ENCODE measurements around the gene HAS3. TPM values are rescaled to one million over a fixed set of nuclear protein-coding genes. Genes with fewer than 3 reads are reported as not detected.

Gene HAS3
- total and polyA plus RNA-seq, 4 donors = 0.09 to 0.75 (median 0.26) TPM

GRCh38 chr16:69132424-69133252 is 27.2 kb downstream of the HAS3 start, which contains the start of the genes CHTF8 and UTP4:
CHTF8 (minus strand) TSS chr16:69132588; CDS start chr16:69121458, 11,130 bp downstream.
UTP4 (plus strand) TSS chr16:69132649; CDS start chr16:69133460, 811 bp downstream.
- peaks cover 0 to 31% (median 16%) of the 10 kb centered on the region in 4 donors for H3K4me1 ChIP-seq (ENCODE audit: control insufficient read depth in 4 of 4, insufficient read depth in 4 of 4, low read length in 3 of 4)
- WGBS = under 1% methylated on average over 78 of the region's 78 CpGs
- H3K9me3 ChIP-seq (ENCODE audit: control insufficient read depth in 4 of 4, low read length in 3 of 4) = no peaks in the 10 kb centered on the region
- TF ChIP-seq GABPA (IDR thresholded peaks at IDR 0.05 in 1 of 2, conservative IDR thresholded peaks at IDR 0.05 in 1 of 2) (peak; percentile 66 to 90), ZBTB33 (IDR thresholded peaks at IDR 0.05) (no peak)
- TF ChIP-seq, protein P1, sequence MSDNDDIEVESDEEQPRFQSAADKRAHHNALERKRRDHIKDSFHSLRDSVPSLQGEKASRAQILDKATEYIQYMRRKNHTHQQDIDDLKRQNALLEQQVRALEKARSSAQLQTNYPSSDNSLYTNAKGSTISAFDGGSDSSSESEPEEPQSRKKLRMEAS (IDR thresholded peaks at IDR 0.05) = peak; percentile 54
- H3K36me3 ChIP-seq (ENCODE audit: control insufficient read depth in 4 of 4, insufficient read depth in 3 of 4, low read depth in 1 of 4, low read length in 3 of 4) = peaks cover 0 to 9% (median 6%) of the 10 kb centered on the region in 4 donors
- H3K27me3 ChIP-seq (ENCODE audit: control insufficient read depth in 4 of 4, insufficient read depth in 4 of 4, low read length in 3 of 4) = no peaks in the 10 kb centered on the region
- peak within 1 kb of the TSS; percentile 79 to 85 for H3K9ac ChIP-seq (ENCODE audit: low read depth in 1 of 2, low read length in 2 of 2)
- DNase-seq (ENCODE audit: low spot score) = peak; percentile 85
- H3K27ac ChIP-seq (ENCODE audit: low read depth in 1 of 2, low read length in 2 of 2) = peak within 1 kb of the TSS; percentile 86
- peak within 1 kb of the TSS; percentile 90 to 99 (median 93) for H3K4me3 ChIP-seq (ENCODE audit: low read depth in 1 of 3, low read length in 3 of 3)

DNA sequence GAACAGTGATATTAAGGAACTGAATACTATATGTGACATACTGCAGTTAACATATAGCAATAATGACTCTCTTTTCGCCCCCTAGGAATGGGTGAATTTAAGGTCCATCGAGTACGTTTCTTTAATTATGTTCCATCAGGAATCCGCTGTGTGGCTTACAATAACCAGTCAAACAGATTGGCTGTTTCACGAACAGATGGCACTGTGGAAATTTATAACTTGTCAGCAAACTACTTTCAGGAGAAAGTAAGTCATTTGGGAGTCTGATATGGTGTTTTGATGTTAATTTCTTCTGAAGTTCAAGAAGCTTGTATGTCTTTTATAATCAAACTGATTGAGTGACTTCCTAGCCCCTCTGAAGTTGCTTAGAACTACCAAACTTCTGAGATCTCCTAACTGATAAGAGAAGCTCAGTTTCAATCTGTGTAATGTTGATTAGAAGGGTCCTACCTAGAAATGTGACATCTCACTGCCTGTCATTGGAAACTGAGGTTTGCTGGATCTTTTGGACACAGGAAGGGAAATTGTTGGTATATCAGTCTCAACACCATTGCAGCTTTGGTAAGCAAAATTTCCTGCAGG is 28.0 kb downstream of the HAS3 start:
- Histone ChIP-seq H3K4me1 (ENCODE audit: control insufficient read depth in 4 of 4, insufficient read depth in 4 of 4, low read length in 3 of 4) (peaks cover 0 to 26% (median 16%) of the 10 kb centered on the region in 4 donors), H3K36me3 (ENCODE audit: control insufficient read depth in 4 of 4, insufficient read depth in 3 of 4, low read depth in 1 of 4, low read length in 3 of 4) (peaks cover 3 to 17% (median 12%) of the 10 kb centered on the region in 4 donors), H3K9me3 (ENCODE audit: control insufficient read depth in 4 of 4, low read length in 3 of 4) (no peaks in the 10 kb centered on the region), H3K4me3 (ENCODE audit: low read depth in 1 of 3, low read length in 3 of 3) (peak overlapping the region; percentile 79 to 93 (median 85)), H3K9ac (ENCODE audit: low read depth in 1 of 2, low read length in 2 of 2) (peak overlapping the region; percentile 49 to 79), H3K27me3 (ENCODE audit: control insufficient read depth in 4 of 4, insufficient read depth in 4 of 4, low read length in 3 of 4) (no peaks in the 10 kb centered on the region), H3K27ac (ENCODE audit: low read depth in 1 of 2, low read length in 2 of 2) (no peak overlapping the region)
- no peak for TF ChIP-seq FOXA2 (IDR thresholded peaks at IDR 0.05)
- TF ChIP-seq SP1 (IDR thresholded peaks at IDR 0.05) = no peak
- TF ChIP-seq, protein P2, sequence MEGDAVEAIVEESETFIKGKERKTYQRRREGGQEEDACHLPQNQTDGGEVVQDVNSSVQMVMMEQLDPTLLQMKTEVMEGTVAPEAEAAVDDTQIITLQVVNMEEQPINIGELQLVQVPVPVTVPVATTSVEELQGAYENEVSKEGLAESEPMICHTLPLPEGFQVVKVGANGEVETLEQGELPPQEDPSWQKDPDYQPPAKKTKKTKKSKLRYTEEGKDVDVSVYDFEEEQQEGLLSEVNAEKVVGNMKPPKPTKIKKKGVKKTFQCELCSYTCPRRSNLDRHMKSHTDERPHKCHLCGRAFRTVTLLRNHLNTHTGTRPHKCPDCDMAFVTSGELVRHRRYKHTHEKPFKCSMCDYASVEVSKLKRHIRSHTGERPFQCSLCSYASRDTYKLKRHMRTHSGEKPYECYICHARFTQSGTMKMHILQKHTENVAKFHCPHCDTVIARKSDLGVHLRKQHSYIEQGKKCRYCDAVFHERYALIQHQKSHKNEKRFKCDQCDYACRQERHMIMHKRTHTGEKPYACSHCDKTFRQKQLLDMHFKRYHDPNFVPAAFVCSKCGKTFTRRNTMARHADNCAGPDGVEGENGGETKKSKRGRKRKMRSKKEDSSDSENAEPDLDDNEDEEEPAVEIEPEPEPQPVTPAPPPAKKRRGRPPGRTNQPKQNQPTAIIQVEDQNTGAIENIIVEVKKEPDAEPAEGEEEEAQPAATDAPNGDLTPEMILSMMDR (IDR thresholded peaks at IDR 0.05; ENCODE audit: low read depth, low read length, missing input control) = no peak
- TF ChIP-seq, protein P3, sequence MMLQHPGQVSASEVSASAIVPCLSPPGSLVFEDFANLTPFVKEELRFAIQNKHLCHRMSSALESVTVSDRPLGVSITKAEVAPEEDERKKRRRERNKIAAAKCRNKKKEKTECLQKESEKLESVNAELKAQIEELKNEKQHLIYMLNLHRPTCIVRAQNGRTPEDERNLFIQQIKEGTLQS (IDR thresholded peaks at IDR 0.05) = no peak
- TF ChIP-seq TAF1 (conservative IDR thresholded peaks at IDR 0.05) = no peak
- TF ChIP-seq FOXA1 (IDR thresholded peaks at IDR 0.05) = no peak
- TF ChIP-seq HNF4G (IDR thresholded peaks at IDR 0.05) = no peak
- 60% methylated on average over 5 of the region's 5 CpGs for WGBS
- no peak for DNase-seq (ENCODE audit: low spot score)

DNA sequence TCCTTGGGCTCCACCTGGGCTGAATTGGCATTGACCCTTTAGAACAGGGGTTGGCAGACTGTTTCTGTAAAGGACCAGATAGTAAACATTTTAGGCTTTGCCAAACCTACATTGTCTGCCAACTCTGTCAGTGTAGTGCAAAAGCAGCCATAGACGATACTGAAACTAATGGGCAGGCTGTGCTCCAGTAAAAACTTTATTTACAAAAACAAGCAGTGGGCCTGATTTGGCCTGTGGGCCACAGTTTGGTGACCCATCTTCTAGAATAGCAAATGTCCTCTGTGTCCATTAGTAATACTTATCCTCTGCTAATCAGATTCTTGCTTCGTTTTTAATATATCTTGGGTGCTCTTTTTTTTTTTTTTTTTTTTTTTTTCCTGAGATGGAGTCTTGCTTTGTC is 33.2 kb downstream of the HAS3 start:
- no peaks in the 10 kb centered on the region for H3K9me3 ChIP-seq (ENCODE audit: control insufficient read depth in 4 of 4, low read length in 3 of 4)
- no peak overlapping the region for H3K4me3 ChIP-seq (ENCODE audit: low read depth in 1 of 3, low read length in 3 of 3)
- H3K9ac ChIP-seq (ENCODE audit: low read depth in 1 of 2, low read length in 2 of 2) = no peak overlapping the region
- no peak for DNase-seq (ENCODE audit: low spot score)
- no peaks in the 10 kb centered on the region for H3K27me3 ChIP-seq (ENCODE audit: control insufficient read depth in 4 of 4, insufficient read depth in 4 of 4, low read length in 3 of 4)
- peaks cover 10 to 50% (median 37%) of the 10 kb centered on the region in 4 donors for H3K36me3 ChIP-seq (ENCODE audit: control insufficient read depth in 4 of 4, insufficient read depth in 3 of 4, low read depth in 1 of 4, low read length in 3 of 4)
- peaks cover 0 to 6% (median 3%) of the 10 kb centered on the region in 4 donors for H3K4me1 ChIP-seq (ENCODE audit: control insufficient read depth in 4 of 4, insufficient read depth in 4 of 4, low read length in 3 of 4)
- WGBS = 65% methylated on average over 2 of the region's 2 CpGs
- no peak overlapping the region for H3K27ac ChIP-seq (ENCODE audit: low read depth in 1 of 2, low read length in 2 of 2)
- TF ChIP-seq, protein P3 (IDR thresholded peaks at IDR 0.05) = no peak
- TF ChIP-seq HNF4G (IDR thresholded peaks at IDR 0.05) (no peak), TAF1 (conservative IDR thresholded peaks at IDR 0.05) (no peak), RAD21 (IDR thresholded peaks at IDR 0.05) (no peak), NR2F2 (IDR thresholded peaks at IDR 0.05) (no peak), JUND (IDR thresholded peaks at IDR 0.05) (no peak), GABPA (IDR thresholded peaks at IDR 0.05 in 1 of 2, conservative IDR thresholded peaks at IDR 0.05 in 1 of 2) (no peak), FOXA1 (IDR thresholded peaks at IDR 0.05) (no peak), EGR1 (IDR thresholded peaks at IDR 0.05; ENCODE audit: low read depth in 2 of 2) (no peak), RXRA (IDR thresholded peaks at IDR 0.05) (no peak)
- TF ChIP-seq, protein P4, sequence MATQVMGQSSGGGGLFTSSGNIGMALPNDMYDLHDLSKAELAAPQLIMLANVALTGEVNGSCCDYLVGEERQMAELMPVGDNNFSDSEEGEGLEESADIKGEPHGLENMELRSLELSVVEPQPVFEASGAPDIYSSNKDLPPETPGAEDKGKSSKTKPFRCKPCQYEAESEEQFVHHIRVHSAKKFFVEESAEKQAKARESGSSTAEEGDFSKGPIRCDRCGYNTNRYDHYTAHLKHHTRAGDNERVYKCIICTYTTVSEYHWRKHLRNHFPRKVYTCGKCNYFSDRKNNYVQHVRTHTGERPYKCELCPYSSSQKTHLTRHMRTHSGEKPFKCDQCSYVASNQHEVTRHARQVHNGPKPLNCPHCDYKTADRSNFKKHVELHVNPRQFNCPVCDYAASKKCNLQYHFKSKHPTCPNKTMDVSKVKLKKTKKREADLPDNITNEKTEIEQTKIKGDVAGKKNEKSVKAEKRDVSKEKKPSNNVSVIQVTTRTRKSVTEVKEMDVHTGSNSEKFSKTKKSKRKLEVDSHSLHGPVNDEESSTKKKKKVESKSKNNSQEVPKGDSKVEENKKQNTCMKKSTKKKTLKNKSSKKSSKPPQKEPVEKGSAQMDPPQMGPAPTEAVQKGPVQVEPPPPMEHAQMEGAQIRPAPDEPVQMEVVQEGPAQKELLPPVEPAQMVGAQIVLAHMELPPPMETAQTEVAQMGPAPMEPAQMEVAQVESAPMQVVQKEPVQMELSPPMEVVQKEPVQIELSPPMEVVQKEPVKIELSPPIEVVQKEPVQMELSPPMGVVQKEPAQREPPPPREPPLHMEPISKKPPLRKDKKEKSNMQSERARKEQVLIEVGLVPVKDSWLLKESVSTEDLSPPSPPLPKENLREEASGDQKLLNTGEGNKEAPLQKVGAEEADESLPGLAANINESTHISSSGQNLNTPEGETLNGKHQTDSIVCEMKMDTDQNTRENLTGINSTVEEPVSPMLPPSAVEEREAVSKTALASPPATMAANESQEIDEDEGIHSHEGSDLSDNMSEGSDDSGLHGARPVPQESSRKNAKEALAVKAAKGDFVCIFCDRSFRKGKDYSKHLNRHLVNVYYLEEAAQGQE (IDR thresholded peaks at IDR 0.05) = no peak
- TF ChIP-seq, protein P1 (IDR thresholded peaks at IDR 0.05) = no peak
